ENCODE measurements around the gene PHPT1.

PHPT1 gene

GRCh38 chr9:136845465-136846260 lies 3.5 kb upstream of the PHPT1 start:
- DNase-seq (ENCODE audit: insufficient read length, low spot score) (no peak), FAIRE-seq (no peak)
- TF ChIP-seq, protein P1, sequence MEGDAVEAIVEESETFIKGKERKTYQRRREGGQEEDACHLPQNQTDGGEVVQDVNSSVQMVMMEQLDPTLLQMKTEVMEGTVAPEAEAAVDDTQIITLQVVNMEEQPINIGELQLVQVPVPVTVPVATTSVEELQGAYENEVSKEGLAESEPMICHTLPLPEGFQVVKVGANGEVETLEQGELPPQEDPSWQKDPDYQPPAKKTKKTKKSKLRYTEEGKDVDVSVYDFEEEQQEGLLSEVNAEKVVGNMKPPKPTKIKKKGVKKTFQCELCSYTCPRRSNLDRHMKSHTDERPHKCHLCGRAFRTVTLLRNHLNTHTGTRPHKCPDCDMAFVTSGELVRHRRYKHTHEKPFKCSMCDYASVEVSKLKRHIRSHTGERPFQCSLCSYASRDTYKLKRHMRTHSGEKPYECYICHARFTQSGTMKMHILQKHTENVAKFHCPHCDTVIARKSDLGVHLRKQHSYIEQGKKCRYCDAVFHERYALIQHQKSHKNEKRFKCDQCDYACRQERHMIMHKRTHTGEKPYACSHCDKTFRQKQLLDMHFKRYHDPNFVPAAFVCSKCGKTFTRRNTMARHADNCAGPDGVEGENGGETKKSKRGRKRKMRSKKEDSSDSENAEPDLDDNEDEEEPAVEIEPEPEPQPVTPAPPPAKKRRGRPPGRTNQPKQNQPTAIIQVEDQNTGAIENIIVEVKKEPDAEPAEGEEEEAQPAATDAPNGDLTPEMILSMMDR (IDR thresholded peaks at IDR 0.05; ENCODE audit: insufficient read depth, missing control alignments), result no peak

- DNase-seq (ENCODE audit: insufficient read length, low spot score), result no peak
- no peak for FAIRE-seq
- TF ChIP-seq, protein P1 (IDR thresholded peaks at IDR 0.05; ENCODE audit: insufficient read depth, missing control alignments), result no peak
These were observed 2.7 kb upstream of the PHPT1 start for GRCh38 chr9:136846376-136847087.

DNA sequence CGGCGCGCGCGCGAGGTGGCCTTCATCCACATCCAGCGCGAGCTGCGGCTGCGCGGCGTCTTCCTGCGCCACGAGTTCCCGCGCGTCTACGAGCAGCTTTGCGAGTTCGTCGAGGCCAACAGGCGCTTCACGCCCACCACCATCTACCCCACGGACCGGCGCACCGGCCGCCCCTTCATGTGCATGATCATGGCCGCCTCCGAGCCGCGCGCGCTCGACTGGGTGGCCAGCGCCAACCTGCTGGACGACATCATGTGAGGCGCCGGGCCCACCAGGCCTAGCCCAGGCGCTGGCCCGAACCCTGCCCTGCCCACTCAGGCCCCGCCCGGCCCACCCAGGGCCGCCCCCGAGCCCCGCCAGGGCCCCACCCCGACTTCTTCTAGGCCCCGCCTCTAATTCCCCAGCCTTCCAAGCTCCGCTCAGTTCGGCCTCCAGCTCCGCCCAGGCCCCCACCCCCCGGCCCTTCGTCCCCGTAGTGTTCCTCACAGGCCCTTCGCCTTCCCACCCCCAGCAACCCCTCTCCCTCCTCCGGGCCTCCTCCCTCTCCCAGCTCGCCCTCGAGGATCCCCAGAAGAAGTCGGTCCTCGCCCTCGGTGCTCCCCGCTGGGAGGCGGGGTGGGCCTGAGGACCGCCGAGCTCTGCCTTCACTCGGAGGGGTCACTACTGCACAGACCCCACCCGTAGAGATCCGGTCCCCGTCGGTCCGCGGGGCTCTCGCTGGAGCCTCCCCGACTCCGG lies 2.0 kb upstream of the PHPT1 start:
- TF ChIP-seq, protein P1 (IDR thresholded peaks at IDR 0.05; ENCODE audit: insufficient read depth, missing control alignments), result no peak
- DNase-seq (ENCODE audit: insufficient read length, low spot score), result peak; percentile 69
- no peak for FAIRE-seq

DNA sequence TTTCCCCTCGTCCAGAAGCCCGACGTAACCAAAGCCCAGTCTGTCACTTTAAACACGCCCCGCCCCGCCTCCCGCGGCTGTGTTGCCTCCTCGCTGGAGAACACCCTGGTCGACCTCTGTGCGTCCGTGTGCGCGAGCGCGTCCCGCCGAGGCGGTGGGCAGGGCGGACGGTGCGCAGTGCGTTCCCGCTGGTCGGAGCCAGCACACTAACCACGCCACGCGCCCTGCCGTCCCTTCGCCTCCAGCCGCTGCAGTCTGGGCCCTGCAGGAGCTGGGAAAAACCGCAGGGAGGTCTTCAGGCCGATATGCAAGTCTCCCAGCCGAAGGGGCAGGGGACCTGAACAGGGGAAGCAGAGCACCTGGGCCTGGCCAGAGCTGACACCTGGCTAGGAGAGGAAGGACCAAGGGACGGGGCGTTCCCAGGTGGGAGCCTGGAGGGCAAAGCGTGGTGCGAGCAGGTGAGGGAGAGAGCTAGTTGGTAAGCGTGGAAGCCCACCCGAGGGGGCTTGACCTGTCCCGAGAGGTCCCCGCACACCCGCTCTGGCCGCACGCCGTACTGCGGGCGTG lies 1.3 kb upstream of the PHPT1 start:
- FAIRE-seq (no peak), DNase-seq (ENCODE audit: insufficient read length, low spot score) (no peak)
- TF ChIP-seq, protein P1 (IDR thresholded peaks at IDR 0.05; ENCODE audit: insufficient read depth, missing control alignments), result no peak

DNA sequence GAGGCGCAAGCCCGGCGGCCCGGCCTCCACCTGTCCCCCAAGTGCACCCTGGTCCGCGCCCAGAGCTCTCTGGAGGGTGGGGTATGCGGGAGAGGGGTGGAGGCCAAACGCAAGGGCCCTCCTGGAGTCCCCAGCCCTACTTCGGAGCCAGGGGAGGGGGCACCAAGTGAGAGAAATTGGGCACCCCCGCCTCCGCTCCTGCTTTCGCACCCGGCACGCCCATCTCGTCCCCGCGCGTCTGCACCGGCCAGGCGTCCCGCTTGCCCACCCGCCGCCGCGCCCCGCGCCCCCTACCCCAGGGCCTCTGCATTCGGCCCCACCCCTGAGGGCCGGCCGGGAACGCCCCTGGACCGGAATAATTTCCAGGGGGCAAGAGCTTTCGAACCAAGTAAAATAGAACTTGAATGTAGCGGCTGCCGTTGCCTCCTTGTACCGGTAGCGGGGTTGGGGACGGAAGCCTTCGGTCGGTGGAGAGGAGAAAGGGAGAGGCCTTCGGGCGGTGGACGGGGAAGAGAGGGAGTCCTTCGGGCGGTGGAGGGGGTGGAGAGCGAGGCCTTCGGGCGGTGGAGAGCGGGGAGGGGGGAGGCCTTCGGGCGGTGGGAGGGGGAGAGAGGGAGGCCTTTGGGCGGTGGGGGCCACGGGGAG lies 694 bp upstream of the PHPT1 start:
- TF ChIP-seq, protein P1 (IDR thresholded peaks at IDR 0.05; ENCODE audit: insufficient read depth, missing control alignments), result no peak

DNA sequence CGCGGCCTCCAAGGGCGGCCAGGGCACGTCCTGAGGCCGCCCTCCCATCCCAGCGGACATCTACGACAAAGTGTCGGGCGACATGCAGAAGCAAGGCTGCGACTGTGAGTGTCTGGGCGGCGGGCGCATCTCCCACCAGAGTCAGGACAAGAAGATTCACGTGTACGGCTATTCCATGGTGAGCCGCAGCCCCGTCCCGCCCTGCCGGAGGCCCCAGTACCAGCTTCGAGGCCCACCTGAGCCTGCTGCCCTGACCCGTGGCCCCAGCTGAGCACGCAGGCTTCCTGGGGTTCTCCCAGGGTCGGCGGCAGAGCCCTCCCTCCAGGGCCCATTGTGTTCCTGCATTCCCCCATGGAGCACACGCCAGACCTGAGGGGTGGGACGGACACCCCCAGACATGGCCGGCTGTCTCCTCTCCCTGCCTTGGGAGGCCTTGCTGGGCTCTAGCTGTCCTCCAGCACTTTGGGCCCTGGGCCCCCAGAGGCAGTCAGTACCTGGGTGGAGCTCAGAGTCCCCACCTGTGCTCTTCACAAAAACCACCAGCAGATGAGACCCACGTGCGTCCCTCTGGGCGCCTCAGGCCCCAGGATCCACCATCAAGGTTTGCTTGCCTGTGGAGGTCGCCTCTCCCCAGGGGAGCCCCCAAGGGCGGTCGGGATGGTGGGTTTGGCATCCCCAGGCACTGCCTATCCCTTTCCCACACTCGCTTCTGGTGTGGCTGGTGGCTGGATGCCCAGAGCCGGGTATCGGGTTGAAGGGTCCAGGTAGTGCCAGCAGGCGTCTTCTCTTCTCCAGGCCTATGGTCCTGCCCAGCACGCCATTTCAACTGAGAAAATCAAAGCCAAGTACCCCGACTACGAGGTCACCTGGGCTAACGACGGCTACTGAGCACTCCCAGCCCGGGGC lies 1.0 kb downstream of the PHPT1 start:
- no peak for FAIRE-seq
- TF ChIP-seq, protein P1 (IDR thresholded peaks at IDR 0.05; ENCODE audit: insufficient read depth, missing control alignments), result no peak
- DNase-seq (ENCODE audit: insufficient read length, low spot score), result no peak

More for the DNA sequence above, 694 bp upstream of the PHPT1 start:
- FAIRE-seq (no peak), DNase-seq (ENCODE audit: insufficient read length, low spot score) (peak; percentile 66)

Measured in D721Med (cell line).